Lower leg skin (tissue), 3 donors: Measurements from ENCODE around the gene RPH3AL.

Source experiments
- CTCF ChIP-seq, 3 donors: fragments of 450-650 bp; IDR thresholded peaks; one replicate each; pipeline ENCODE4 v1.5.1; 2016; ENCODE audit warnings: antibody characterized with exemption in 3 of 3, mild to moderate bottlenecking in 3 of 3, moderate library complexity in 2 of 3
- POLR2A ChIP-seq, 2 donors: fragments of 450-650 bp; IDR thresholded peaks; one replicate each; pipeline ENCODE4 v1.6.1; 2016 to 2017; ENCODE audit warnings: antibody characterized with exemption in 2 of 2, mild to moderate bottlenecking in 1 of 2, moderate library complexity in 1 of 2

GRCh38 chr17:177155-177554, 175.5 kb downstream of the RPH3AL start:
- TF ChIP-seq CTCF (IDR thresholded peaks at IDR 0.05) (no peak), POLR2A (IDR thresholded peaks at IDR 0.05) (no peak)
